H1 (cell line): Measurements from ENCODE around the gene GNB5. TPM values are rescaled to one million over a fixed set of nuclear protein-coding genes. Genes with fewer than 3 reads are reported as not detected.

ENCODE experiments used
- CTCF ChIA-PET: fragments of 300-600 bp; sonication (Branson Sonifier 250); formaldehyde crosslinking; loops from one replicate; lab custom pipeline; 2021; ENCODE audit not compliant: partially characterized antibody; lab: Charles Lee
- POLR2A ChIA-PET: fragments of 300-600 bp; sonication (Branson Sonifier 250); formaldehyde crosslinking; loops from one replicate; lab custom pipeline; 2021; ENCODE audit warnings: inconsistent platforms; ENCODE audit not compliant: partially characterized antibody; lab: Charles Lee
- DNase-seq, 2 experiments: peaks; one replicate each; pipeline versions ENCODE4 v3.0.0 to v3.0.0-alpha.2; 2010 to 2022; ENCODE audit warnings: low spot score in 2 of 2, low read depth in 1 of 2, mixed read lengths in 1 of 2
- FAIRE-seq: peaks from 2 replicates; lab custom pipeline; 2011; peaks lifted over from hg19 to GRCh38; lab: Jason Lieb, UNC
- H2AFZ ChIP-seq: 2 replicates; pipeline ENCODE4 v1.8.1; 2012; ENCODE audit warnings: low read length, inconsistent platforms
- H2AK5ac ChIP-seq: 2 replicates; pipeline ENCODE4 v1.6.1; 2013; ENCODE audit warnings: low read depth, low read length
- H2BK120ac ChIP-seq: replicated peaks from 2 replicates; pipeline ENCODE3; 2013; ENCODE audit warnings: low read depth, low read length, inconsistent platforms
- H2BK12ac ChIP-seq: 2 replicates; pipeline ENCODE4 v1.6.1; 2013; ENCODE audit warnings: low read depth, low read length
- H2BK15ac ChIP-seq: 2 replicates; pipeline ENCODE4 v1.6.1; 2013; ENCODE audit warnings: low read length
- H2BK20ac ChIP-seq: 2 replicates; pipeline ENCODE4 v1.6.1; 2013; ENCODE audit warnings: low read length
- H2BK5ac ChIP-seq: 2 replicates; pipeline ENCODE4 v1.6.1; 2013; ENCODE audit warnings: low read depth, low read length
- H3K14ac ChIP-seq: 2 replicates; pipeline ENCODE4 v1.6.1; 2013; ENCODE audit warnings: inconsistent platforms; ENCODE audit not compliant: insufficient read length
- H3K18ac ChIP-seq: 2 replicates; pipeline ENCODE4 v1.6.1; 2013; ENCODE audit warnings: low read length; ENCODE audit errors: extremely low read depth
- H3K23ac ChIP-seq: 2 replicates; pipeline ENCODE4 v1.6.1; 2013; ENCODE audit warnings: inconsistent platforms; ENCODE audit not compliant: insufficient read length
- H3K23me2 ChIP-seq: 2 replicates; pipeline ENCODE4 v1.6.1; 2013; ENCODE audit warnings: low read depth, low read length
- H3K27ac ChIP-seq: 2 replicates; pipeline ENCODE4 v1.6.1; 2011; ENCODE audit warnings: low read depth, low read length, inconsistent platforms
- H3K27me3 ChIP-seq, 4 experiments: replicated peaks in 1 of 4; 1 replicate in 1 of 4; 2 replicates in 3 of 4; pipeline versions ENCODE4 v1.6.1 to v1.8.1; 2011 to 2013; ENCODE audit warnings: low read length in 3 of 4, mild to moderate bottlenecking in 3 of 4, inconsistent platforms in 2 of 4, mixed read lengths in 2 of 4, moderate library complexity in 1 of 4; ENCODE audit not compliant: control insufficient read depth in 3 of 4, insufficient read depth in 3 of 4; ENCODE audit errors: extremely low read depth in 1 of 4
- H3K36me3 ChIP-seq, 4 experiments: 2 replicates each; pipeline versions ENCODE4 v1.6.1 to v1.8.1; 2011 to 2013; ENCODE audit warnings: mild to moderate bottlenecking in 4 of 4, low read length in 3 of 4, moderate library complexity in 2 of 4, control low read depth in 1 of 4, inconsistent platforms in 1 of 4; ENCODE audit not compliant: insufficient read depth in 4 of 4, control insufficient read depth in 2 of 4
- H3K4ac ChIP-seq: replicated peaks from 2 replicates; pipeline ENCODE3; 2013; ENCODE audit warnings: low read length, low read depth, mixed read lengths, inconsistent platforms; ENCODE audit not compliant: insufficient read length
- H3K4me1 ChIP-seq, 4 experiments: replicated peaks in 1 of 4; 1 replicate in 1 of 4; 2 replicates in 3 of 4; pipeline versions ENCODE4 v1.6.1 to v1.8.1; 2011 to 2013; ENCODE audit warnings: low read length in 3 of 4, inconsistent platforms in 2 of 4, mixed read lengths in 1 of 4; ENCODE audit not compliant: insufficient read depth in 4 of 4, control insufficient read depth in 3 of 4
- H3K4me2 ChIP-seq, 2 experiments: 2 replicates each; pipeline versions ENCODE4 v1.6.1 to v1.8.1; 2011 to 2013; ENCODE audit warnings: low read depth in 2 of 2, low read length in 2 of 2, control low read depth in 1 of 2, inconsistent platforms in 1 of 2, mild to moderate bottlenecking in 1 of 2; ENCODE audit not compliant: insufficient read depth in 1 of 2
- H3K4me3 ChIP-seq, 4 experiments: fragments of 200-600, 300-600 bp in 1 of 4; sonication (generic), shearing (Covaris generic), sonication (Bioruptor Twin) in 1 of 4; 2 replicates each; pipeline versions ENCODE4 v1.5.1 to v1.8.1; 2011 to 2016; ENCODE audit warnings: low read length in 4 of 4, low read depth in 3 of 4, control low read depth in 2 of 4, inconsistent platforms in 2 of 4, mild to moderate bottlenecking in 2 of 4, mixed read lengths in 1 of 4, moderate library complexity in 1 of 4; ENCODE audit not compliant: insufficient read depth in 2 of 4; ENCODE audit errors: extremely low read depth in 1 of 4
- H3K56ac ChIP-seq: replicated peaks from 2 replicates; pipeline ENCODE3; 2013; ENCODE audit warnings: low read depth, mild to moderate bottlenecking, mixed read lengths, low read length, inconsistent platforms; ENCODE audit not compliant: insufficient read length
- H3K79me1 ChIP-seq: 2 replicates; pipeline ENCODE4 v1.6.1; 2013; ENCODE audit warnings: low read depth, low read length, control low read depth
- H3K79me2 ChIP-seq, 2 experiments: 2 replicates each; pipeline versions ENCODE4 v1.6.1 to v1.8.1; 2012 to 2013; ENCODE audit warnings: low read length in 2 of 2, mild to moderate bottlenecking in 2 of 2, inconsistent platforms in 1 of 2; ENCODE audit not compliant: insufficient read depth in 2 of 2, control insufficient read depth in 1 of 2
- H3K9ac ChIP-seq, 4 experiments: replicated peaks in 1 of 4; 1 replicate in 1 of 4; 2 replicates in 3 of 4; pipeline versions ENCODE4 v1.6.1 to v1.8.1; 2011 to 2013; ENCODE audit warnings: low read depth in 3 of 4, low read length in 3 of 4, control low read depth in 2 of 4, mild to moderate bottlenecking in 2 of 4, moderate library complexity in 2 of 4, inconsistent platforms in 1 of 4; ENCODE audit errors: extremely low read depth in 1 of 4
- H3K9me3 ChIP-seq, 2 experiments: 2 replicates each; pipeline versions ENCODE4 v1.6.1 to v1.8.1; 2012 to 2013; ENCODE audit warnings: mild to moderate bottlenecking in 2 of 2, moderate library complexity in 2 of 2, control low read depth in 1 of 2, inconsistent platforms in 1 of 2, low read depth in 1 of 2, low read length in 1 of 2, mixed read lengths in 1 of 2; ENCODE audit not compliant: insufficient read depth in 2 of 2
- H4K20me1 ChIP-seq, 2 experiments: replicated peaks in 1 of 2; 2 replicates each; pipeline versions ENCODE3 to v1.8.1; 2011 to 2013; ENCODE audit warnings: inconsistent platforms in 2 of 2, low read length in 2 of 2, mild to moderate bottlenecking in 1 of 2; ENCODE audit not compliant: insufficient read depth in 2 of 2, control insufficient read depth in 1 of 2
- H4K5ac ChIP-seq: 2 replicates; pipeline ENCODE4 v1.6.1; 2013; ENCODE audit warnings: low read length, low read depth, mixed read lengths, inconsistent platforms; ENCODE audit not compliant: insufficient read length
- H4K8ac ChIP-seq: 2 replicates; pipeline ENCODE4 v1.8.0; 2013; ENCODE audit warnings: mild to moderate bottlenecking, moderate library complexity, low read length, inconsistent platforms; ENCODE audit not compliant: insufficient read depth; ENCODE audit errors: extremely low read depth
- H4K91ac ChIP-seq: replicated peaks from 2 replicates; pipeline ENCODE3; 2013; ENCODE audit warnings: low read length, mixed read lengths, inconsistent platforms; ENCODE audit not compliant: insufficient read length
- CHD2 ChIP-seq: IDR thresholded peaks from 2 replicates; pipeline ENCODE4 v1.6.1; 2012; ENCODE audit warnings: low read length, improper control_type of control experiment
- E2F6 ChIP-seq: IDR thresholded peaks from 2 replicates; pipeline ENCODE4 v1.6.1; 2012; ENCODE audit warnings: inconsistent platforms
- MAFK ChIP-seq: IDR thresholded peaks from 2 replicates; pipeline ENCODE4 v1.6.1; 2012; ENCODE audit warnings: low read depth, mild to moderate bottlenecking, improper control_type of control experiment, low read length
- POLR2AphosphoS5 ChIP-seq: IDR thresholded peaks from 2 replicates; pipeline ENCODE4 v1.6.1; 2011; ENCODE audit warnings: low read depth, low read length
- SP1 ChIP-seq: IDR thresholded peaks from 2 replicates; pipeline ENCODE4 v1.6.1; 2011; ENCODE audit warnings: low read depth, low read length
- WGBS, 2 experiments: shearing (Covaris generic) in 1 of 2; methylation state at CpG; one replicate each; pipeline versions ENCODE4 v1.1.6 to v1.1.7; 2013 to 2015; ENCODE audit warnings: low lambda C conversion rate in 2 of 2, mixed read lengths in 2 of 2, inconsistent platforms in 1 of 2, low coverage in 1 of 2, missing lambda C conversion rate in 1 of 2; ENCODE audit not compliant: insufficient replicate concordance in 2 of 2, insufficient coverage in 1 of 2, insufficient read length in 1 of 2; ENCODE audit errors: extremely low coverage in 1 of 2, missing lambda C conversion rate in 1 of 2; 5-methylcytosine and 5-hydroxymethylcytosine counted together
- polyA plus RNA-seq, 7 experiments: library from polyadenylated mRNA; depleted of rRNA in 3 of 7; stranded (reverse) in 5 of 7; unstranded in 2 of 7; fragments of >200 nt in 5 of 7; fragments of 200-250 nt in 2 of 7; gene quantifications; 1 replicate in 5 of 7; 2 replicates in 1 of 7; 4 replicates in 1 of 7; pipeline versions ENCODE4 v1.2.1 to v1.2.3, GENCODE V29; 2011 to 2013; ENCODE audit warnings: missing spikeins in 2 of 7, mixed read lengths in 2 of 7
- total RNA-seq: library from RNA; stranded (reverse); fragmentation: NEBNext Ultra II Directional; extraction: Animal tissue kit (Norgen Biotek cat#: 25700); gene quantifications from 2 replicates; pipeline ENCODE4 v1.2.1, GENCODE V29; 2021

Gene GNB5
- total and polyA plus RNA-seq, 2 of the 8 experiments (the other 6 are each of a cell fraction or from before 2014, with no cell fraction given): 21.7 to 42.5 TPM

GRCh38 chr15:52134502-52135144 lies 56.6 kb downstream of the GNB5 start:
- peaks cover 0 to under 1% (median 0%) of the 10 kb centered on the region in 4 experiments; a peak in 2 of 7 replicates for H3K4me1 ChIP-seq
- H4K20me1 ChIP-seq: no peaks in the 10 kb centered on the region
- no peak overlapping the region for H3K56ac ChIP-seq
- H3K14ac ChIP-seq: no peak overlapping the region
- no peak for TF ChIP-seq CHD2
- 0 out of 2 replicates have a peak, but pooled peaks have one; percentile 21 for TF ChIP-seq POLR2AphosphoS5
- no peak for TF ChIP-seq MAFK
- TF ChIP-seq E2F6: no peak
- no peak for TF ChIP-seq SP1
- H3K27ac ChIP-seq: no peak overlapping the region
- ChIA-PET POLR2A (interaction anchor here (0.7 to 1.3 kb wide), 3 partner anchors 15 to 202 kb away, joined by 3 read pairs; partner anchors contain the start of gene BCL2L10), CTCF (interaction anchor here (0.5 to 2.9 kb wide), 5 partner anchors 21 to 101 kb away, joined by 3 to 8 read pairs (median 3); no protein-coding TSS in a partner anchor)
- no peaks in the 10 kb centered on the region for H3K79me1 ChIP-seq
- H3K23ac ChIP-seq: no peak overlapping the region
- H4K8ac ChIP-seq: no peak overlapping the region
- H3K4ac ChIP-seq: no peak overlapping the region
- peaks cover 0 to 4% (median 0%) of the 10 kb centered on the region in 4 experiments; a peak in 3 of 8 replicates for H3K36me3 ChIP-seq
- WGBS, 2 experiments: 93% methylated on average over 5 of the region's 5 CpGs; no CpG with 5 or more reads in 1 of the 2 experiments
- H2BK15ac ChIP-seq: no peak overlapping the region
- H3K4me3 ChIP-seq: no peak overlapping the region
- H2BK12ac ChIP-seq: no peak overlapping the region
- no peak overlapping the region for H4K91ac ChIP-seq
- no peak overlapping the region for H2BK5ac ChIP-seq
- H3K4me2 ChIP-seq: no peak overlapping the region
- no peak overlapping the region for H3K9ac ChIP-seq
- no peak overlapping the region for H4K5ac ChIP-seq
- no peak overlapping the region for H2AK5ac ChIP-seq
- FAIRE-seq: no peak
- no peak overlapping the region for H2BK120ac ChIP-seq
- H3K79me2 ChIP-seq: no peaks in the 10 kb centered on the region
- no peak overlapping the region for H3K18ac ChIP-seq
- H3K27me3 ChIP-seq: no peaks in the 10 kb centered on the region
- H3K23me2 ChIP-seq: no peaks in the 10 kb centered on the region
- no peak overlapping the region for H2AFZ ChIP-seq
- H2BK20ac ChIP-seq: no peak overlapping the region
- DNase-seq: no peak
- H3K9me3 ChIP-seq: no peaks in the 10 kb centered on the region
